Activated CD8-positive, alpha-beta T cell treated with anti-CD3 and anti-CD28 coated beads for 36 hours (primary cell): ENCODE results near the gene TPST1. TPM values are rescaled to one million over a fixed set of nuclear protein-coding genes. Genes with fewer than 3 reads are reported as not detected.

Experiments
- ATAC-seq: fragments of 200-7000 bp; cut with Tn5 transposase; one replicate; pipeline ENCODE4 v1.10.0; 2021; ENCODE audit warnings: mild to moderate bottlenecking, moderate library complexity
- CTCF ChIA-PET: fragments of 350-600 bp; sonication (Branson Sonifier 250); formaldehyde crosslinking; loops from one replicate; lab custom pipeline; 2021; ENCODE audit warnings: antibody characterized with exemption; lab: Charles Lee
- POLR2A ChIA-PET: fragments of 350-600 bp; sonication (Branson Sonifier 250); formaldehyde crosslinking; loops from one replicate; lab custom pipeline; 2021; ENCODE audit warnings: antibody characterized with exemption; lab: Charles Lee
- DNase-seq: peaks from one replicate; pipeline ENCODE4 v3.0.0-alpha.2; 2020
- H3K27ac Mint-ChIP-seq: one replicate; pipeline ENCODE4 v1.8.0; 2021; ENCODE audit warnings: mild to moderate bottlenecking, mixed read lengths
- H3K27me3 Mint-ChIP-seq: one replicate; pipeline ENCODE4 v1.8.0; 2021; ENCODE audit warnings: mixed read lengths
- H3K36me3 Mint-ChIP-seq: one replicate; pipeline ENCODE4 v1.8.0; 2021; ENCODE audit warnings: low read depth, mixed read lengths
- H3K4me1 Mint-ChIP-seq: one replicate; pipeline ENCODE4 v1.8.0; 2021; ENCODE audit warnings: low read depth, mixed read lengths
- H3K4me3 Mint-ChIP-seq: one replicate; pipeline ENCODE4 v1.8.0; 2021; ENCODE audit warnings: mild to moderate bottlenecking, moderate library complexity, mixed read lengths
- H3K9me3 Mint-ChIP-seq: one replicate; pipeline ENCODE4 v1.8.0; 2021; ENCODE audit warnings: mixed read lengths
- intact Hi-C: fragments of 100-400 bp; cut with micrococcal nuclease; formaldehyde crosslinking; loops from one replicate; pipeline ENCODE4 v1.10.0; 2022
- total RNA-seq, 2 experiments: library from RNA; stranded (reverse); gene quantifications; one replicate each; pipeline ENCODE4 v1.2.3, GENCODE V29; 2021
- TF ChIP-seq, protein P1 (sequence below): fragments of 200-600 bp; IDR thresholded peaks from one replicate; pipeline ENCODE4 v1.8.0; 2022; ENCODE audit warnings: antibody characterized with exemption, mild to moderate bottlenecking

Gene TPST1
- total RNA-seq, 2 experiments from 2014 or later, result 2.4 TPM

DNA sequence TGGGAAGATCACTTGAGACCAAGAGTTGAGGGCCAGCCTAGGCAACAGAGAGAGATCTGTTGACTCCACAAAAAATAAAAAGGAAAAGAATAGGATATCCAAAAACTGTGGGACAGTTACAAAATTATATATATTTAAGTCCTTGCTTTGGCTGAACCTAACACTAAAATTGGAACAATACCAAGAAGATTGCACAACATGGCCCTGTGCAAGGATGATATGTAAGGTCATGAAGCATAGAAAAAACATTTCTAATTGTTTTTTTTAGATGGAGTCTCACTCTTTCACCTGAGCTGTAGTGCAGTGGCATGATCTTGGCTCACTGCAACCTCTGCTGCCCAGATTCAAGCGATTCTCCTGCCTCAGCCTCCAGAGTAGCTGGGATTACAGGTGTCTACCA, 139.0 kb downstream of the TPST1 start:
- POLR2A ChIA-PET, result interaction anchor here (0.6 kb wide), 1 partner anchor 35 kb away, joined by 3 read pairs; no protein-coding TSS in a partner anchor
- Mint-ChIP-seq H3K27ac (no peak overlapping the region), H3K9me3 (peaks cover 4% of the 10 kb centered on the region), H3K27me3 (no peaks in the 10 kb centered on the region), H3K36me3 (peaks cover 3% of the 10 kb centered on the region), H3K4me1 (no peaks in the 10 kb centered on the region), H3K4me3 (no peak overlapping the region)
- ATAC-seq (no peak), DNase-seq (no peak)
- TF ChIP-seq, protein P1, sequence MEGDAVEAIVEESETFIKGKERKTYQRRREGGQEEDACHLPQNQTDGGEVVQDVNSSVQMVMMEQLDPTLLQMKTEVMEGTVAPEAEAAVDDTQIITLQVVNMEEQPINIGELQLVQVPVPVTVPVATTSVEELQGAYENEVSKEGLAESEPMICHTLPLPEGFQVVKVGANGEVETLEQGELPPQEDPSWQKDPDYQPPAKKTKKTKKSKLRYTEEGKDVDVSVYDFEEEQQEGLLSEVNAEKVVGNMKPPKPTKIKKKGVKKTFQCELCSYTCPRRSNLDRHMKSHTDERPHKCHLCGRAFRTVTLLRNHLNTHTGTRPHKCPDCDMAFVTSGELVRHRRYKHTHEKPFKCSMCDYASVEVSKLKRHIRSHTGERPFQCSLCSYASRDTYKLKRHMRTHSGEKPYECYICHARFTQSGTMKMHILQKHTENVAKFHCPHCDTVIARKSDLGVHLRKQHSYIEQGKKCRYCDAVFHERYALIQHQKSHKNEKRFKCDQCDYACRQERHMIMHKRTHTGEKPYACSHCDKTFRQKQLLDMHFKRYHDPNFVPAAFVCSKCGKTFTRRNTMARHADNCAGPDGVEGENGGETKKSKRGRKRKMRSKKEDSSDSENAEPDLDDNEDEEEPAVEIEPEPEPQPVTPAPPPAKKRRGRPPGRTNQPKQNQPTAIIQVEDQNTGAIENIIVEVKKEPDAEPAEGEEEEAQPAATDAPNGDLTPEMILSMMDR, result no peak
- intact Hi-C loops, result no loop called here
- CTCF ChIA-PET, result no interaction called here

DNA sequence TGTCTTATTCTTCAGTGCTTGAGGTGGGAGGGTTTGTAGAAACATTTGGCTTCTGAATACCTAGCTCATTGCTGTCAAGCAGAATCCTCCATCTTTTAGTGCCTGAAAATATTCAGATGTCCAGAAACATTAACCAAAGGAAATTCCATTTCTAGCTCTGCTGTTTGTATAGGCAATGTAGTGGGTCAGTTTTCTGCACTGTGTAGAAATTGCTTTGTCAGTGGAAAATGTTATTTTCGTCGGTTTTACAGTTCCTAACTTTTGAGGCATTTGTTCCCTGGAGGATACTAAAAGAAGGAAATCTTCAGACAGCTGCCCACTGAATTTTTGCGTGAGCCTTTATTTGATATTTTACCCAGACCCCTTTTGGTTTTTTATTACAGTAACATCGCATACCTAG, 143.4 kb downstream of the TPST1 start:
- H3K9me3 Mint-ChIP-seq, result no peaks in the 10 kb centered on the region

DNA sequence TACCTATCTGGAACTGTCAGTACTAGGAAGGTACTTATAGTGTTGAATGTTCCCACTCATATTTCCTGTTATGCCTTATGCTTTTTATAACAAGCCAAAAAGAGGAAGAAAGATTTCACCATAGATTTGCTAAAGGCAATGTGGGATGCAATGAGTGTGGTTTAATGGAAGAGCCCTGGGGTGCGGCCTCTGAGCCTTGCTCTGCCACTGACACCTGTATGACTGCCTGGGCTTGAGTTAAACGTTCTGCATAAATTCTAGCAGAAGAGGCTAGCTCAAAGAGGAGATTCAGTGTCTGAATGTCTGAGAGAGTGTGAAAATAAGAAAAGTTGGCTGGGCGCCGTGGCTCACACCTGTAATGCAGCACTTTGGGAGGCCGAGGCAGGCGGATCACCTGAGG, 143.8 kb downstream of the TPST1 start:
- H3K4me3 Mint-ChIP-seq, result no peak overlapping the region
- ChIA-PET CTCF (no interaction called here), POLR2A (no interaction called here)
- H3K4me1 Mint-ChIP-seq, result no peaks in the 10 kb centered on the region
- intact Hi-C loops, result no loop called here
- DNase-seq, result no peak
- TF ChIP-seq, protein P1, result no peak
- no peaks in the 10 kb centered on the region for H3K27me3 Mint-ChIP-seq
- ATAC-seq, result no peak
- H3K9me3 Mint-ChIP-seq, result no peaks in the 10 kb centered on the region
- H3K27ac Mint-ChIP-seq, result no peak overlapping the region
- no peaks in the 10 kb centered on the region for H3K36me3 Mint-ChIP-seq

More for the DNA sequence above, 143.4 kb downstream of the TPST1 start:
- TF ChIP-seq, protein P1, result no peak
- Mint-ChIP-seq H3K27me3 (no peaks in the 10 kb centered on the region), H3K4me1 (no peaks in the 10 kb centered on the region), H3K4me3 (no peak overlapping the region), H3K27ac (no peak overlapping the region), H3K36me3 (no peaks in the 10 kb centered on the region)
- CTCF ChIA-PET, result no interaction called here
- intact Hi-C loops, result no loop called here
- ATAC-seq, result no peak
- POLR2A ChIA-PET, result interaction anchor here (0.5 kb wide), 1 partner anchor 255 kb away, joined by 3 read pairs; no protein-coding TSS in a partner anchor
- no peak for DNase-seq

DNA sequence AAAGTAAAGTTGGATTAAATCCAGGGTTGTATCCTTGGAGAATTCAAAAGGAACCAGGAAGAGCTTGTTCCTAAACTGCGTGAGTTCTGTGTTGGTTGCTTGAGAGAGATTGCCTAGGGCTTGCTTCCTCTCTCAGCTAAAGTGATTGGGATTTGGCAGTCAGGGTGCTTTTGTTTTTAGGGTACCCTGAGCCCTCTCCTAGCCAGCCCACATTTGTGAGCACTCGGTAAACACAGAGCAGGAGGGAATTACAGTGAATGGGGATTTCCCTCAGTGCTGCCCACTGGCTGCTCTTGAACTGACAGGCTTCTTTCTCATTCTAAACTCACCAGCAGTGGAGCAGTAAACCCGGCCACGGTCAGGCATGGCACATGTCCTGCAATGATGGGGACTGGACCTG, 146.9 kb downstream of the TPST1 start:
- TF ChIP-seq, protein P1, result no peak
- ChIA-PET POLR2A (no interaction called here), CTCF (no interaction called here)
- Mint-ChIP-seq H3K9me3 (no peaks in the 10 kb centered on the region), H3K4me1 (no peaks in the 10 kb centered on the region), H3K36me3 (no peaks in the 10 kb centered on the region), H3K27me3 (no peaks in the 10 kb centered on the region), H3K27ac (no peak overlapping the region), H3K4me3 (no peak overlapping the region)
- no peak for ATAC-seq
- no peak for DNase-seq
- intact Hi-C loops, result no loop called here

DNA sequence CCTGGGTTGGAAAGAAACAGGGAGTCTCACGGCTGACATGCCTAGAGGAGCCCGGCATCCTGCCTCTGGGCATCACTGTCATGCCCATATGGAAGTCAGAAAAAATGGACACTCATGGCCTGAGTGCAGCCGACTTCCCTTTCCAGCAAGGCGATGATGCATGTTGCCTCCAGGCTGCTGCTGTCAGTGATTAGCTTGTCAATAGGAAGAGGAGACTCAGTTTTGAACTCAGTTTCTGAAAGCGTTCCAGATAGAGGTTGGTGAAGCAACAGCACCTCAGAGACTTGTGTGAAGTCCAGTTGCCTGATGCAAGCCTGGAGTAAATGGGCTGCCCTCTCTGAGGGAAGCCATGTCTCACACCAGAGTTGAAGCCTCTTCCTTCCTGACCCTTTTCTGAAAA, 148.4 kb downstream of the TPST1 start:
- Mint-ChIP-seq H3K36me3 (no peaks in the 10 kb centered on the region), H3K27ac (no peak overlapping the region)
- intact Hi-C loops, result no loop called here

More for the DNA sequence above, 148.4 kb downstream of the TPST1 start:
- POLR2A ChIA-PET, result no interaction called here
- Mint-ChIP-seq H3K4me1 (no peaks in the 10 kb centered on the region), H3K9me3 (no peaks in the 10 kb centered on the region), H3K4me3 (no peak overlapping the region), H3K27me3 (no peaks in the 10 kb centered on the region)
- CTCF ChIA-PET, result no interaction called here
- ATAC-seq (no peak), DNase-seq (no peak)
- TF ChIP-seq, protein P1, result no peak
